HG03469 (cell line): ENCODE data around the gene NTN4.
"Not testable (repeated sequence)": the region's sequence is repeated elsewhere in the genome, so short reads cannot be mapped to it uniquely, and the experiment has no call there.

Source experiments
- ATAC-seq: cut with Tn5 transposase; IDR thresholded peaks from one replicate; pipeline ENCODE4 v1.9.1; 2021; ENCODE audit warnings: mild to moderate bottlenecking, moderate library complexity, moderate number of reproducible peaks; ENCODE audit not compliant: unreplicated experiment

NTN4 gene

GRCh38 chr12:95790033-95790916 is at the start of gene NTN4:
TSS of gene NTN4 (minus strand) at chr12:95790764. CDS start at chr12:95790309, 455 bp downstream.
- no peak for ATAC-seq

GRCh38 chr12:95838125-95838524 is 47.6 kb upstream of the NTN4 start:
- no peak for ATAC-seq

GRCh38 chr12:95837240-95838038 is 46.9 kb upstream of the NTN4 start:
- ATAC-seq = no peak

- ATAC-seq = no peak
Measured at GRCh38 chr12:95836630-95837239, 46.2 kb upstream of the NTN4 start.

DNA sequence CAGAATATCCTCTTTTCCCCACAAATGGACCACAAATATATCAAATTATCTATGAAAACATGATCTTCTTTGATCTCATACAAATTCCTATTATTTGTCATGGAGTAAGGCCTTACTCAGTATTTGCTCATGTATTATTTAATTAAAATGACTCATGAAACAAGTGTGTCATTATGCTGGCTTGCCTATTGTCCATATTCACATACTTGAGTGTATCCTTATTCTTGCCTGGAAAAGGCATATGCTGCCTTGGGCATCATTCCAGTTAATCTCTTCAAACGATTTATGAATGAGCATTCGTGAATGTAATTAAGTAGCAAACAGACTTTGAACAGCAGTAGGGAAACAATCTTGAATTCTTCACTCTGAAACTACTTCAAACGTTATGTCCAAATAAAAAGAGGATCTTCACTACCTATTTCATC is 45.6 kb upstream of the NTN4 start:
- ATAC-seq = no peak

DNA sequence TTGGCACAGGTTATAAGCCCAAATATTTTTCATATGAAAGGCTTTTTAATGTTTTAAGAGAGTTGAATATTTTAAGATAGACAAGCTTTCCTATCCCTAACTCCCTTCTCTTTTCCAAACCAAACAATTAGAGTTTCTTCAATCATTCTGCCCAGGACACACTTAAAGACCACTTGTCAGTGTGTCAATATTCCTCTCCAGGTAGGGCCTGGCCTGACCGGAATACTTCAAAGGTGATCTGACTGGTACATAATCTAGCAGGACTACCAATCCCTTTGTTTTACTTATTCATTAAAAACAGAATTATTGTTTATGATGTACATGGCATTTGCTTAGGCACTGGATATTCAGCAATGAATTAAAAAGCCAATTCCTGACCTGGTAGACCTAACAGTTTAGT is 44.0 kb upstream of the NTN4 start:
- no peak for ATAC-seq

DNA sequence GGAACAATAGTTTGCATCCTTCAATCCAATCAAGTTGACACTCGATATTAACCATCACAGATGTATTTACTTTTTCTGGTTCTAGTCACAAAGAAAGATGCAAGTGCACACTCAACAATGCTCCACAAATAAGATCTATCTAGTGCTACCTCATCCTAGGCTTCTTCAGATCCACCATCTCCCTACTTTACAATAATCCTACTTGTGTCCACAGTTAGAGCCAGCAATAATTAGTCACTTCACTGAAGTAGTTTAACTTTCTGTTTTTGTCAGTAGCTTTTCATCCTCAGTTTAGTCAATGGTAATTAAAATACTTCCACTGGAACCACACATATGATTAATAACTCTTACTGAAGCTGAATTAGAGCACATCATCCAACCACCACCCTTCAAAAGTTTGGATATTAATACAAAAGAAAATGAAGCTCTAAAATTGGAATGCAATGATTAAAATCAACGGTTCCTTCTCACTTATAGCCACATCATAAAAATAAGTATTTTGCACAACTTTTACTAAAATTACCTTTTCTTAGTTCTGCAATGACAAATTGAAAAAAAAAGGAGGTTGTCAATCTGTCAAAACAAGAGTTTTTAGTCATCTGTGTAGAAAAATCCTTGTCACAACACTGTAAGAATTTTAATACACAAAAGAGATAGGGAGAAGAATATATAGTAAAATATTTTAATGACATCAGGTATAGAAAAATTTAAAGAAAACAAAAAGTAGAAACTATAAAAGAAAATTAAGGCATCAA is 39.9 kb upstream of the NTN4 start:
- ATAC-seq = no peak

DNA sequence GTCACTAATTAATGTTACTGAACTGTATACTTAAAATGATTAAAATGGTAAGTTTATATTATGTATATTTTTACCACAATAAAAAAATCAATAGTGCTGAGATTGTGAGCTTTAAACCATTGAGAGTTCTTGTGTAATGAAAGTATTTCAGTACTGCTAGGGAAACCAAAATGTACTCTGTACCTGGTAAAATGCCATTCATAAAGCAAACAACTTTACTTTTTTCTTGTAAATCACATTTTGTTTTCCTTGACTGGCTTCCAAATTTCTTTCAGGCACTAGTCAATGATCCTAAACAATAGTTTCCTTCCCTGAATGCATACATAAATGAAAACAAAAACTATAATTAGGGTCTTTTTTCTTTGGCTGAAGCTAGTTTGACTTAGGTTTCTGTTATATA is 38.8 kb upstream of the NTN4 start:
- ATAC-seq = no peak

GRCh38 chr12:95820096-95820703 is 29.6 kb upstream of the NTN4 start:
- ATAC-seq = no peak

GRCh38 chr12:95815632-95816212 is 25.2 kb upstream of the NTN4 start:
- no peak for ATAC-seq

GRCh38 chr12:95812155-95812554 is 21.6 kb upstream of the NTN4 start:
- ATAC-seq = not testable (repeated sequence)

DNA sequence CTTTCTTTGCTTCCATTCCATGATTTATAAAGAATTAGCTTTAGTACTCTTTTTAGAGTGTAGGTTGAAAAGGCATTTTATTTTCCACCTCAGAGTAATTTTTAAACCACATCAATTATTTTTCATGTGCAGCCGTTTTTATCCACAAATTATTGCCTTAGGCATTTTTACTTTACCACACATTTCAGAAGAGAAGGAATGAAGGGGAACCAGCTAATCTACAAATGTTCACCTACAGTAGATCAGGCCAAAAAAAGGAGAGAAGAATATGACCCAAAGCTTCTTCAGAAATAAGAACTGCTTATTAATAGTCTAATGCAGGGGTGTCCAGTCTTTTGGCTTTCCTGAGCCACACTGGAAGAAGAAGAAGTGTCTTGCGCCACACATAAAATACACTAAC is 19.8 kb upstream of the NTN4 start:
- ATAC-seq = no peak

- ATAC-seq = no peak
Measured at GRCh38 chr12:95809000-95809680, 18.6 kb upstream of the NTN4 start.

GRCh38 chr12:95808146-95808545 is 17.6 kb upstream of the NTN4 start:
- ATAC-seq = no peak

- no peak for ATAC-seq
Measured at GRCh38 chr12:95805864-95806671, 15.5 kb upstream of the NTN4 start.

- ATAC-seq = no peak
Measured at GRCh38 chr12:95804291-95804690, 13.7 kb upstream of the NTN4 start.

- no peak for ATAC-seq
Measured at GRCh38 chr12:95803817-95804216, 13.3 kb upstream of the NTN4 start.

DNA sequence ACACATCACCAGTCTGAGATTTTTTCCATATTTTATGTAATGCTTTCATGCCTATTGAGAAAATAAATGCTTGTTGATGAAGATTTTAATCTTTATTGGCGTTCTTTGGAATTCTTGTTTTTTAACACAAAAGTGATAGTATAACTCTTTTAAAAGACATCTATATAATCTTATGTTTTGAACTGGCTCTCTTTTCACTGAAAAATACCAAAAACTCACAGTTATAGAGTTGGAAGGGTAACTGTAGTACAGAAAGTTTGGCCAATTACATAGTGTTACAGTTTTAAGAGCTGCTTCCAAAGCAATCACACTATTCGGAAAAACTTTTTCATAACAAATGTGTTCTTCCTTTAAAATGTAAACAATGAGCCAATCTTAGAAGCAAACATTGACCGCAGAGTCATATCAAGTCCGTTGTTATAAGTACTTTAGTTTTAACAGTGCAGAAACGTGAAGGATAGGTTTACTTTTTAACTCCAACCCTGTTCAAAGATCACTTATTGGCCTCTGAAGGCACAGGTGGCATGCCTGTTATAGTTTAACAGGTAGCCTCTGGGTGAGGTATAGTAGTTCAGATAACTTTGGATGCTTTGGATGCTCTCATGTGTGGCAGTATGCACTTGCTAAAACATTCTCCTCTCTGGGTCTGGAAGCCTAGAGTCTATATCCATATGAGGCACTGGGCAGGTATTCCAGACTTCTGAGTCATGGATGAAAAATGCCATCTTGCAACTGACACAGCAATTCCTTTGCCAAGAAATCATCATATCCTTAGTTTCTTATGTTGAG is 12.1 kb upstream of the NTN4 start:
- ATAC-seq = no peak
